Measurements from ENCODE around the gene USP10. TPM values are rescaled to one million over a fixed set of nuclear protein-coding genes. Genes with fewer than 3 reads are reported as not detected.

USP10 gene
- total and polyA plus RNA-seq, 2 donors (not counting 1 experiment from before 2014, with no cell fraction given), result 48.6 to 59.1 TPM

DNA sequence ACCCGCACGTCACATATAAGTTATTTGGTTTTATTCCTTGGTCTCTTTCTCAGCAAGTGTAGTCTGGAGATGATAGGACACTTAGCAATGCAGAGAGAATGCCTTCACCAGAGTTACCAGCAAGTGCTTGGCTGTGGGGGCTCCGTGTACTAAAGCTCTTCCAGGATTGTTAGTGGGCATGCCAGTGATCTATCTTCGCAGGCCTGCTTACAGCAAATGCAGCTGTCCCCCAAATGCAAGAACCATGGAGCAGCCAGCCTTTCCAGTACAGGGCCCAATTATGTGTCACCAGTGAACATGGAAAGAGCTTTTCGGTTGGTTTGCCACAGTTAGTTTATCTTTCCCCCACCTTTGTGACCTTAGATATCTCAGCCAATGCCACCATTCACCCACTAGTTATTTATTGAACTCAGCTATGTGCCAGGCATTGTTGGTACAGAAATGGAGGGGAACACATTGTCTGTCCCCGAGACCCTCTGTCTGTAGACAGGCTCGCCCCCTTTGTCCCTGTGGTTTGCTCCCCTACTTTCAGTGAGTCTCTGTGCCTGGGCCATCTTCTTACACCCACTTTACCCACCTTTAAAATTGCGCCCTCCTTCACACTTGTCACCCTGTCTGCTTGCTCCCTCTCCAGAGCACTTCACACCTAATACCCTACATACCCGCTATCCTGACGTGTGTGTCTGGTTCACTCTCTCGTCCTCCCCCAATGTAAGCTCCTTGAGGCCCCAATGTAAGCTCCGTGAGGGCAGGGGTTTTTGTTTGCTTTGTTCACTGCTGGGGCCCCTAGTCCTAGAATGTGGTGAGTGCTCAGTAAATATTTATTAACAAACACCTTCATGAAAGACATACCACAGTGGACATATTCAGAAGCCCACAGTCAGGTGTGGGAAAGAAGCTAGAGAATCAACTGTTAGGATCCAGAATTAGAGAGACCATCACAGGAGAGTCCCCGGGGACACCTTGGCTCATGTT lies 13.3 kb downstream of the USP10 start:
- TF ChIP-seq, protein P1, sequence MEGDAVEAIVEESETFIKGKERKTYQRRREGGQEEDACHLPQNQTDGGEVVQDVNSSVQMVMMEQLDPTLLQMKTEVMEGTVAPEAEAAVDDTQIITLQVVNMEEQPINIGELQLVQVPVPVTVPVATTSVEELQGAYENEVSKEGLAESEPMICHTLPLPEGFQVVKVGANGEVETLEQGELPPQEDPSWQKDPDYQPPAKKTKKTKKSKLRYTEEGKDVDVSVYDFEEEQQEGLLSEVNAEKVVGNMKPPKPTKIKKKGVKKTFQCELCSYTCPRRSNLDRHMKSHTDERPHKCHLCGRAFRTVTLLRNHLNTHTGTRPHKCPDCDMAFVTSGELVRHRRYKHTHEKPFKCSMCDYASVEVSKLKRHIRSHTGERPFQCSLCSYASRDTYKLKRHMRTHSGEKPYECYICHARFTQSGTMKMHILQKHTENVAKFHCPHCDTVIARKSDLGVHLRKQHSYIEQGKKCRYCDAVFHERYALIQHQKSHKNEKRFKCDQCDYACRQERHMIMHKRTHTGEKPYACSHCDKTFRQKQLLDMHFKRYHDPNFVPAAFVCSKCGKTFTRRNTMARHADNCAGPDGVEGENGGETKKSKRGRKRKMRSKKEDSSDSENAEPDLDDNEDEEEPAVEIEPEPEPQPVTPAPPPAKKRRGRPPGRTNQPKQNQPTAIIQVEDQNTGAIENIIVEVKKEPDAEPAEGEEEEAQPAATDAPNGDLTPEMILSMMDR (conservative IDR thresholded peaks at IDR 0.05 in 1 of 2, IDR thresholded peaks at IDR 0.05 in 1 of 2; ENCODE audit: low read depth in 1 of 2, low read length in 2 of 2), result no peak
- no peak for TF ChIP-seq EZH2 (IDR thresholded peaks at IDR 0.05; ENCODE audit: low read length, missing control alignments)
- Histone ChIP-seq H4K20me1 (ENCODE audit: control insufficient read depth, extremely low read depth, insufficient read depth, low read length) (peaks cover 4% of the 10 kb centered on the region), H3K36me3 (ENCODE audit: control insufficient read depth, insufficient read depth, low read length) (peaks cover 2% of the 10 kb centered on the region), H3K27ac (ENCODE audit: insufficient read depth, low read length) (no peak overlapping the region), H3K4me3 (replicated peaks in 1 of 4; ENCODE audit: control extremely low read depth in 1 of 4, insufficient read depth in 1 of 4, low read depth in 3 of 4, low read length in 4 of 4) (no peak overlapping the region), H3K4me2 (ENCODE audit: extremely low read depth, insufficient read depth, low read length) (no peak overlapping the region), H2AFZ (ENCODE audit: low read length) (no peak overlapping the region), H3K27me3 (ENCODE audit: control insufficient read depth, insufficient read depth, low read length) (no peaks in the 10 kb centered on the region), H3K4me1 (ENCODE audit: control insufficient read depth, extremely low read depth, insufficient read depth, low read length) (no peaks in the 10 kb centered on the region), H3K9me3 (ENCODE audit: control insufficient read depth, insufficient read depth, low read depth, low read length) (no peaks in the 10 kb centered on the region), H3K79me2 (ENCODE audit: control insufficient read depth, insufficient read depth, low read length) (peaks cover 98% of the 10 kb centered on the region), H3K9ac (ENCODE audit: insufficient read depth, low read length) (no peak overlapping the region)
- DNase-seq (ENCODE audit: low read depth in 2 of 2), result no peak

DNA sequence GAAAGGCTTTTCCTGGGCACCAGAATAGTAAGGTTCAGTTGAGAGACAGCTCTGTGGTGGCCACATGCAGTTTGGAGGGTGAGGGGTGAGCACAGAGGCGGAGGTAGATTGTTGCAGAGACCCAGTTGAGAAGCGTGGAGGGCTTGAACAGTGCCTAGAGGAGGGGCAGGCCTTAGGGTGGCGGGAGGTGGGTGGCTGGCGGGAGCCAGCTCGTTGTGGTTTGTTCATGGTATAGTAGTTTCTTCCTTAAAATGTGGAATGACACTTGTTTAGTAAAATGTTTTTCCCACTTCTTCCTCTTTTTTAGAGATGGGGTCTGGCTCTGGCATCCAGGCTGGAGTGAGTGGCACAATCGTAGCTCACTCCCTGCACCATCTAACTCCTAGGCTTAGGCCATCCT lies 14.2 kb downstream of the USP10 start:
- Histone ChIP-seq H3K9me3 (ENCODE audit: control insufficient read depth, insufficient read depth, low read depth, low read length) (no peaks in the 10 kb centered on the region), H3K36me3 (ENCODE audit: control insufficient read depth, insufficient read depth, low read length) (peaks cover 2% of the 10 kb centered on the region), H3K4me2 (ENCODE audit: extremely low read depth, insufficient read depth, low read length) (no peak overlapping the region), H3K9ac (ENCODE audit: insufficient read depth, low read length) (no peak overlapping the region), H3K27me3 (ENCODE audit: control insufficient read depth, insufficient read depth, low read length) (no peaks in the 10 kb centered on the region), H3K4me1 (ENCODE audit: control insufficient read depth, extremely low read depth, insufficient read depth, low read length) (no peaks in the 10 kb centered on the region), H4K20me1 (ENCODE audit: control insufficient read depth, extremely low read depth, insufficient read depth, low read length) (peaks cover 4% of the 10 kb centered on the region), H3K27ac (ENCODE audit: insufficient read depth, low read length) (no peak overlapping the region), H3K79me2 (ENCODE audit: control insufficient read depth, insufficient read depth, low read length) (peaks cover 94% of the 10 kb centered on the region), H3K4me3 (replicated peaks in 1 of 4; ENCODE audit: control extremely low read depth in 1 of 4, insufficient read depth in 1 of 4, low read depth in 3 of 4, low read length in 4 of 4) (no peak overlapping the region), H2AFZ (ENCODE audit: low read length) (no peak overlapping the region)
- no peak for DNase-seq (ENCODE audit: low read depth in 2 of 2)
- TF ChIP-seq EZH2 (IDR thresholded peaks at IDR 0.05; ENCODE audit: low read length, missing control alignments), result no peak
- TF ChIP-seq, protein P1 (conservative IDR thresholded peaks at IDR 0.05 in 1 of 2, IDR thresholded peaks at IDR 0.05 in 1 of 2; ENCODE audit: low read depth in 1 of 2, low read length in 2 of 2), result no peak

DNA sequence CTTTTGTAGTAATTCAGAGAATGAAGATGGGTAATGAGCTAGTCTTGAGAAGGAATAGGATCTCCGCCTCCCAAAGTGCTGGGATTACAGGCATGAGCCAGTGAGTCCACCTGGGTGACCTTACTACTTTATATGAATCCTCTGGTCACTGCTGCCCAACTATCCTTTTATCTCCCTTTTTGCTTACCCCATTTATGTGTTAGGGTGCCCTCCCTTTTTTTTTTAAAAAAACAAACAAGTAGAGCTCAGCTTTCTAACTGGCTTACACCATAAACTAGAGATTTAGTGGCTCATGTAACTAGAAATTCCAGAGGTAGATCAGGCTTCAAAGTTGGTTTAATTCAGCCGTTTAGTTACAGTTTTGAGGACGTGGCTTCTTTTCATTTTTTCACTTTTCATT lies 15.6 kb downstream of the USP10 start:
- no peak overlapping the region for H3K4me3 ChIP-seq (replicated peaks in 1 of 4; ENCODE audit: control extremely low read depth in 1 of 4, insufficient read depth in 1 of 4, low read depth in 3 of 4, low read length in 4 of 4)
- no peaks in the 10 kb centered on the region for H4K20me1 ChIP-seq (ENCODE audit: control insufficient read depth, extremely low read depth, insufficient read depth, low read length)
- no peak overlapping the region for H3K4me2 ChIP-seq (ENCODE audit: extremely low read depth, insufficient read depth, low read length)
- H3K9me3 ChIP-seq (ENCODE audit: control insufficient read depth, insufficient read depth, low read depth, low read length), result no peaks in the 10 kb centered on the region
- no peak for TF ChIP-seq EZH2 (IDR thresholded peaks at IDR 0.05; ENCODE audit: low read length, missing control alignments)
- TF ChIP-seq, protein P1 (conservative IDR thresholded peaks at IDR 0.05 in 1 of 2, IDR thresholded peaks at IDR 0.05 in 1 of 2; ENCODE audit: low read depth in 1 of 2, low read length in 2 of 2), result no peak
- no peaks in the 10 kb centered on the region for H3K27me3 ChIP-seq (ENCODE audit: control insufficient read depth, insufficient read depth, low read length)
- no peak for DNase-seq (ENCODE audit: low read depth in 2 of 2)
- no peak overlapping the region for H3K27ac ChIP-seq (ENCODE audit: insufficient read depth, low read length)
- H3K4me1 ChIP-seq (ENCODE audit: control insufficient read depth, extremely low read depth, insufficient read depth, low read length), result peaks cover 8% of the 10 kb centered on the region
- peaks cover 92% of the 10 kb centered on the region for H3K79me2 ChIP-seq (ENCODE audit: control insufficient read depth, insufficient read depth, low read length)
- H3K9ac ChIP-seq (ENCODE audit: insufficient read depth, low read length), result no peak overlapping the region
- no peak overlapping the region for H2AFZ ChIP-seq (ENCODE audit: low read length)
- peaks cover 2% of the 10 kb centered on the region for H3K36me3 ChIP-seq (ENCODE audit: control insufficient read depth, insufficient read depth, low read length)
